ENCODE results near the gene ANGPTL7. TPM values are rescaled to one million over a fixed set of nuclear protein-coding genes. Genes with fewer than 3 reads are reported as not detected.

ANGPTL7 gene
- total and polyA plus RNA-seq, 10 of the 15 experiments (the other 5 are each of a cell fraction or from before 2014, with no cell fraction given): 0.09 TPM; not detected in 9

DNA sequence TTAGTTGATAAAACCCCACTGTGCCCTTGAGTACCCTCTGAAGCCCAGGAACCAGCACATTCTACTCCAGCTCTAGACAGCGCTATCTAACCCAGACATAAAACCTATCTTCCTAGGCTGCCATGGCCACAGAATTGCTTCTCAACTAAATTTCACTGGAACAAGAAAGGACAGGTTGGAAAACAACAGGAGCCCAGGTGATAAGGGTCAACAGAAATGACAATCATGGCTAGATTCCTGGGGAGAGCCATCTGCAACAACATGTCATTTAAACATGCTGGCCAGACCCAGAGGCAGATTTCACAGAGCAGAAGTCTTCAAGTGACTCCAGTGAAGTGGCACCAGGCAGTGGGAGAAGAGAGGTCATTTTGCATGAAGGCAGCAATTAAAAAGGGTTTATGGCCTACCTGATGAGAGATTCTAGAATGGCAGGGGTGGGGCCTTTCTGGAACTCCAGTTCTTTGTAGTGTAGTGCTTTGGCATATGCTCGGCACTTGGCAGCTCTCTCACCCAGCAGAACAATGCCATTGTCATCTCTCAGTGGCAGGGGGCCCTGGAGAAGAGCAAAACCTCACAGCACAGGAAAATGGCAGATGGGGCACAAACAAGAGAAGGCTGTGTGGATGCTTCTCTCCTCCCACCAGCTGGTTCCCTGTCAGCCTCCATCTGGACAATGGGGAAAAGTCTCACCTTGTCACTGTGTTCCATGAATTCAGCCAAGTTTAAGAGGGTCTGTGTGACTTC lies 9.9 kb downstream of the ANGPTL7 start (continued):
- TF ChIP-seq, protein P1, sequence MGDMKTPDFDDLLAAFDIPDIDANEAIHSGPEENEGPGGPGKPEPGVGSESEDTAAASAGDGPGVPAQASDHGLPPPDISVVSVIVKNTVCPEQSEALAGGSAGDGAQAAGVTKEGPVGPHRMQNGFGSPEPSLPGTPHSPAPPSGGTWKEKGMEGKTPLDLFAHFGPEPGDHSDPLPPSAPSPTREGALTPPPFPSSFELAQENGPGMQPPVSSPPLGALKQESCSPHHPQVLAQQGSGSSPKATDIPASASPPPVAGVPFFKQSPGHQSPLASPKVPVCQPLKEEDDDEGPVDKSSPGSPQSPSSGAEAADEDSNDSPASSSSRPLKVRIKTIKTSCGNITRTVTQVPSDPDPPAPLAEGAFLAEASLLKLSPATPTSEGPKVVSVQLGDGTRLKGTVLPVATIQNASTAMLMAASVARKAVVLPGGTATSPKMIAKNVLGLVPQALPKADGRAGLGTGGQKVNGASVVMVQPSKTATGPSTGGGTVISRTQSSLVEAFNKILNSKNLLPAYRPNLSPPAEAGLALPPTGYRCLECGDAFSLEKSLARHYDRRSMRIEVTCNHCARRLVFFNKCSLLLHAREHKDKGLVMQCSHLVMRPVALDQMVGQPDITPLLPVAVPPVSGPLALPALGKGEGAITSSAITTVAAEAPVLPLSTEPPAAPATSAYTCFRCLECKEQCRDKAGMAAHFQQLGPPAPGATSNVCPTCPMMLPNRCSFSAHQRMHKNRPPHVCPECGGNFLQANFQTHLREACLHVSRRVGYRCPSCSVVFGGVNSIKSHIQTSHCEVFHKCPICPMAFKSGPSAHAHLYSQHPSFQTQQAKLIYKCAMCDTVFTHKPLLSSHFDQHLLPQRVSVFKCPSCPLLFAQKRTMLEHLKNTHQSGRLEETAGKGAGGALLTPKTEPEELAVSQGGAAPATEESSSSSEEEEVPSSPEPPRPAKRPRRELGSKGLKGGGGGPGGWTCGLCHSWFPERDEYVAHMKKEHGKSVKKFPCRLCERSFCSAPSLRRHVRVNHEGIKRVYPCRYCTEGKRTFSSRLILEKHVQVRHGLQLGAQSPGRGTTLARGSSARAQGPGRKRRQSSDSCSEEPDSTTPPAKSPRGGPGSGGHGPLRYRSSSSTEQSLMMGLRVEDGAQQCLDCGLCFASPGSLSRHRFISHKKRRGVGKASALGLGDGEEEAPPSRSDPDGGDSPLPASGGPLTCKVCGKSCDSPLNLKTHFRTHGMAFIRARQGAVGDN (IDR thresholded peaks at IDR 0.05): no peak

DNA sequence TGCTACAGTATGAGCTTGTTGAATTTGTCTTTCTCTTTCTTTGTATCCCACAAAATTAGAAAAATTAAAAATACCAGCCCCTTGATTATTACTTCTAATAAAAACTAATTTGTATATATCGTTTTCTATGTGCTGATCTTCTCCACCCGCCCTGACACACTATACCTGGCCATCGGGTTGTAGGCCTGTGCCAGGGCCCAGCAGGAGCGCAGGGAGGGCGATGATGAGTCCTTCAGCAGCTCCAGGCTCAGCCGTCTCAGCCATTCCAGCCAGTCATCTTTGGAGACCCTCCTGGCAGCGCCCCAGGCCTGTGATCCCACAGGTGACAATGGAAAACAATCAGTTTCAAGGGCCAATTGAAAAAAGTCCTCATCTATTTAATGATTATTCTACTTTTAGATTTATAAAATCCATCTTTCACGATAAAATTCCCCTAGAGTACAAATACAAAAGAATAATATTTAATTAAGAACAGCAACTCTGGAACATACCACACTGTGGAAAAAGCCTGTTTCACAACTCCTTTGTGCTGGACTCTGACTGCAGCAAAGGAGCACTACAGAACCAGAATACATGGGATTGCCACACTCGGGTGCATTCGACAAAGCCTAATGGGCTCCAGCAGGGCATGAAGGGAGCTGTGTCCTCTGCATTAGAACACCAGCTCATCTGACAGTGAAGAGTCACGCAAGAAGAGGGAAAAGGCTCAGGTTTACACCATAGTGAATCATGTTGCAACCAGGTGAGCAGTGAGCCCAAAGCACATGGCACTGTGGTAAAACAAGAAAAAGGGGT lies 15.4 kb downstream of the ANGPTL7 start:
- no peak overlapping the region for H3K4me3 ChIP-seq
- H3K27ac ChIP-seq (ENCODE audit: control insufficient read depth, insufficient read depth): no peak overlapping the region
- CTCF ChIA-PET: no interaction called here
- no peak overlapping the region for H3K4me2 ChIP-seq (ENCODE audit: control insufficient read depth, insufficient read depth)
- no TSS peak for BruUV-seq (replicated peaks)
- no peak for ATAC-seq
- POLR2A ChIA-PET: interaction anchor here (0.6 kb wide), 1 partner anchor 753 kb away, joined by 3 read pairs; no protein-coding TSS in a partner anchor
- no peaks in the 10 kb centered on the region for H3K9me3 ChIP-seq (replicated peaks; ENCODE audit: control insufficient read depth, insufficient read depth, low read length)
- SMC1A ChIA-PET (ENCODE audit: uncharacterized antibody, unreplicated experiment): interaction anchor here (1.1 kb wide), 1 partner anchor 142 kb away, joined by 3 read pairs; no protein-coding TSS in a partner anchor
- no peaks in the 10 kb centered on the region for H3K79me2 ChIP-seq (ENCODE audit: control insufficient read depth, insufficient read depth, low read length)
- H3K4me1 ChIP-seq (ENCODE audit: control insufficient read depth, insufficient read depth, low read length): no peaks in the 10 kb centered on the region
- WGBS (ENCODE audit: insufficient coverage, insufficient replicate concordance, low lambda C conversion rate, missing lambda C conversion rate): 91% methylated on average over 11 of the region's 11 CpGs
- H2AFZ ChIP-seq (ENCODE audit: control insufficient read depth, low read depth, low read length): no peak overlapping the region
- in situ Hi-C loops (cut with MboI): no loop called here
- peaks cover 8 to 21% of the 10 kb centered on the region in 2 experiments for H3K36me3 ChIP-seq (ENCODE audit: control insufficient read depth in 2 of 2, insufficient read depth in 2 of 2, low read length in 1 of 2)
- no peak overlapping the region for H3K9ac ChIP-seq (ENCODE audit: control insufficient read depth, insufficient read depth, low read length)
- no peaks in the 10 kb centered on the region for H3K27me3 ChIP-seq (replicated peaks in 1 of 2; ENCODE audit: control insufficient read depth in 2 of 2, insufficient read depth in 2 of 2, low read length in 1 of 2)
- RAD21 ChIA-PET (ENCODE audit: unreplicated experiment): no interaction called here
- FAIRE-seq: no peak
- intact Hi-C loops (cut with micrococcal nuclease; ENCODE audit: unreplicated experiment): no loop called here
- H4K20me1 ChIP-seq (ENCODE audit: control insufficient read depth, insufficient read depth): no peaks in the 10 kb centered on the region
- DNase-seq (ENCODE audit: low read depth, low spot score): no peak
- TF ChIP-seq POU2F2 (IDR thresholded peaks at IDR 0.05; ENCODE audit: borderline replicate concordance, low read depth, low read length): no peak
- TF ChIP-seq, protein P2, sequence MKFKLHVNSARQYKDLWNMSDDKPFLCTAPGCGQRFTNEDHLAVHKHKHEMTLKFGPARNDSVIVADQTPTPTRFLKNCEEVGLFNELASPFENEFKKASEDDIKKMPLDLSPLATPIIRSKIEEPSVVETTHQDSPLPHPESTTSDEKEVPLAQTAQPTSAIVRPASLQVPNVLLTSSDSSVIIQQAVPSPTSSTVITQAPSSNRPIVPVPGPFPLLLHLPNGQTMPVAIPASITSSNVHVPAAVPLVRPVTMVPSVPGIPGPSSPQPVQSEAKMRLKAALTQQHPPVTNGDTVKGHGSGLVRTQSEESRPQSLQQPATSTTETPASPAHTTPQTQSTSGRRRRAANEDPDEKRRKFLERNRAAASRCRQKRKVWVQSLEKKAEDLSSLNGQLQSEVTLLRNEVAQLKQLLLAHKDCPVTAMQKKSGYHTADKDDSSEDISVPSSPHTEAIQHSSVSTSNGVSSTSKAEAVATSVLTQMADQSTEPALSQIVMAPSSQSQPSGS (IDR thresholded peaks at IDR 0.05; ENCODE audit: low read length): no peak
- TF ChIP-seq, protein P3, sequence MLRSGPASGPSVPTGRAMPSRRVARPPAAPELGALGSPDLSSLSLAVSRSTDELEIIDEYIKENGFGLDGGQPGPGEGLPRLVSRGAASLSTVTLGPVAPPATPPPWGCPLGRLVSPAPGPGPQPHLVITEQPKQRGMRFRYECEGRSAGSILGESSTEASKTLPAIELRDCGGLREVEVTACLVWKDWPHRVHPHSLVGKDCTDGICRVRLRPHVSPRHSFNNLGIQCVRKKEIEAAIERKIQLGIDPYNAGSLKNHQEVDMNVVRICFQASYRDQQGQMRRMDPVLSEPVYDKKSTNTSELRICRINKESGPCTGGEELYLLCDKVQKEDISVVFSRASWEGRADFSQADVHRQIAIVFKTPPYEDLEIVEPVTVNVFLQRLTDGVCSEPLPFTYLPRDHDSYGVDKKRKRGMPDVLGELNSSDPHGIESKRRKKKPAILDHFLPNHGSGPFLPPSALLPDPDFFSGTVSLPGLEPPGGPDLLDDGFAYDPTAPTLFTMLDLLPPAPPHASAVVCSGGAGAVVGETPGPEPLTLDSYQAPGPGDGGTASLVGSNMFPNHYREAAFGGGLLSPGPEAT (IDR thresholded peaks at IDR 0.05; ENCODE audit: low read depth): no peak
- TF ChIP-seq, protein P4, sequence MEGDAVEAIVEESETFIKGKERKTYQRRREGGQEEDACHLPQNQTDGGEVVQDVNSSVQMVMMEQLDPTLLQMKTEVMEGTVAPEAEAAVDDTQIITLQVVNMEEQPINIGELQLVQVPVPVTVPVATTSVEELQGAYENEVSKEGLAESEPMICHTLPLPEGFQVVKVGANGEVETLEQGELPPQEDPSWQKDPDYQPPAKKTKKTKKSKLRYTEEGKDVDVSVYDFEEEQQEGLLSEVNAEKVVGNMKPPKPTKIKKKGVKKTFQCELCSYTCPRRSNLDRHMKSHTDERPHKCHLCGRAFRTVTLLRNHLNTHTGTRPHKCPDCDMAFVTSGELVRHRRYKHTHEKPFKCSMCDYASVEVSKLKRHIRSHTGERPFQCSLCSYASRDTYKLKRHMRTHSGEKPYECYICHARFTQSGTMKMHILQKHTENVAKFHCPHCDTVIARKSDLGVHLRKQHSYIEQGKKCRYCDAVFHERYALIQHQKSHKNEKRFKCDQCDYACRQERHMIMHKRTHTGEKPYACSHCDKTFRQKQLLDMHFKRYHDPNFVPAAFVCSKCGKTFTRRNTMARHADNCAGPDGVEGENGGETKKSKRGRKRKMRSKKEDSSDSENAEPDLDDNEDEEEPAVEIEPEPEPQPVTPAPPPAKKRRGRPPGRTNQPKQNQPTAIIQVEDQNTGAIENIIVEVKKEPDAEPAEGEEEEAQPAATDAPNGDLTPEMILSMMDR (IDR thresholded peaks at IDR 0.05 in 2 of 3, conservative IDR thresholded peaks at IDR 0.05 in 1 of 3; ENCODE audit: control insufficient read depth in 2 of 3, extremely low read depth in 1 of 3, insufficient read depth in 1 of 3, low read depth in 3 of 3, low read length in 3 of 3): no peak
- TF ChIP-seq, protein P5, sequence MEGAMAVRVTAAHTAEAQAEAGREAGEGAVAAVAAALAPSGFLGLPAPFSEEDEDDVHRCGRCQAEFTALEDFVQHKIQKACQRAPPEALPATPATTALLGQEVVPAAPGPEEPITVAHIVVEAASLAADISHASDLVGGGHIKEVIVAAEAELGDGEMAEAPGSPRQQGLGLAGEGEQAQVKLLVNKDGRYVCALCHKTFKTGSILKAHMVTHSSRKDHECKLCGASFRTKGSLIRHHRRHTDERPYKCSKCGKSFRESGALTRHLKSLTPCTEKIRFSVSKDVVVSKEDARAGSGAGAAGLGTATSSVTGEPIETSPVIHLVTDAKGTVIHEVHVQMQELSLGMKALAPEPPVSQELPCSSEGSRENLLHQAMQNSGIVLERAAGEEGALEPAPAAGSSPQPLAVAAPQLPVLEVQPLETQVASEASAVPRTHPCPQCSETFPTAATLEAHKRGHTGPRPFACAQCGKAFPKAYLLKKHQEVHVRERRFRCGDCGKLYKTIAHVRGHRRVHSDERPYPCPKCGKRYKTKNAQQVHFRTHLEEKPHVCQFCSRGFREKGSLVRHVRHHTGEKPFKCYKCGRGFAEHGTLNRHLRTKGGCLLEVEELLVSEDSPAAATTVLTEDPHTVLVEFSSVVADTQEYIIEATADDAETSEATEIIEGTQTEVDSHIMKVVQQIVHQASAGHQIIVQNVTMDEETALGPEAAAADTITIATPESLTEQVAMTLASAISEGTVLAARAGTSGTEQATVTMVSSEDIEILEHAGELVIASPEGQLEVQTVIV (IDR thresholded peaks at IDR 0.05; ENCODE audit: borderline replicate concordance, partially characterized antibody): no peak

All from GM12878 (cell line).